RPMI7951 (cell line): Measurements from ENCODE around the gene TRIM8. TPM values are rescaled to one million over a fixed set of nuclear protein-coding genes. Genes with fewer than 3 reads are reported as not detected.
"Not testable (repeated sequence)": the region's sequence is repeated elsewhere in the genome, so short reads cannot be mapped to it uniquely, and the experiment has no call there.

ENCODE experiments used
- DNase-seq: peaks from one replicate; pipeline ENCODE4 v3.0.0-alpha.2; 2012; ENCODE audit warnings: low read depth
- total RNA-seq: library from RNA; depleted of rRNA; stranded (reverse); fragments of >200 nt; shearing (Covaris generic); gene quantifications from 2 replicates; pipeline ENCODE4 v1.2.3, GENCODE V29; 2014

Gene TRIM8
- total RNA-seq, 1 experiment from 2014 or later, result 39.3 TPM

GRCh38 chr10:102649797-102650654 lies 5.7 kb downstream of the TRIM8 start:
- DNase-seq, result no peak

DNA sequence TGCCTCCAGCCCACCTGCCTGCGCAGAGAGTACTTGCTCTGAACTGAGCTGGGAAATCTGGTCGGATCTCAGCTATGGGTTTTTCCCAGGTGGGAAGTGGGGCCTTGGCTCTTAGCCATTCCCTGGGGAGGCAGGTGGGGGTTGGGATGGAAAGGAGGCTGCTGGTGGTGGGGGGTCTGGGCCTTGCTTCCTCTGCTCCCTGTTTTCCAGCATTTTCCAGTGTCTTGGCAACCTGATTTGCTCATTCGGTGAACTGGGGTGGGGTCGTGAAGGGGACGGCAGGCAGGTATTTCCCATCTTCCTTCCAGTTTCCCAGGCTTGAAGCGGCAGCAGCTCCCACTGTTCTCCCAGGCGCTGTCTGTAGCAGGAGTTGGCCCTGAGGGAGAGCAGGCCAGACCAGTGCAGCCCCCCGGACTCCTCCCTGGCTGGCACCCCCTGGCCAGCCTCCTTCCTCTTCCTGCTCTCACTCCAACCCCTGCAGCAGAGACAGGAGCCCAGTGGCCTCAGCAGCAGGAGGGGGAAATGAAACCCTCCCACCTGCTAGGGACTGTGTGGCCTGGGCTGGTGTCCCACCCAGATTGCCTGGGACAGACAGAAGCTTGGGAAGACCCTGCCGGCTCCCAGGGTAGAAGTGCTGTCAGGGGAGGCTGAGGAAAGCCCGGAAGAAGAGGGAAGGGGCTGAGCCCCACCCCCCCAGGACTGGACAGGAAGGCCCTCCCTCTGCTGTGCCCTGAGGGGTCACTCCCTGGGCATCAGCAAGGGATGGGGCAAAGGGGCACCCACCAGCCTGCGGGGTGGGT lies 6.6 kb downstream of the TRIM8 start:
- DNase-seq, result no peak

DNA sequence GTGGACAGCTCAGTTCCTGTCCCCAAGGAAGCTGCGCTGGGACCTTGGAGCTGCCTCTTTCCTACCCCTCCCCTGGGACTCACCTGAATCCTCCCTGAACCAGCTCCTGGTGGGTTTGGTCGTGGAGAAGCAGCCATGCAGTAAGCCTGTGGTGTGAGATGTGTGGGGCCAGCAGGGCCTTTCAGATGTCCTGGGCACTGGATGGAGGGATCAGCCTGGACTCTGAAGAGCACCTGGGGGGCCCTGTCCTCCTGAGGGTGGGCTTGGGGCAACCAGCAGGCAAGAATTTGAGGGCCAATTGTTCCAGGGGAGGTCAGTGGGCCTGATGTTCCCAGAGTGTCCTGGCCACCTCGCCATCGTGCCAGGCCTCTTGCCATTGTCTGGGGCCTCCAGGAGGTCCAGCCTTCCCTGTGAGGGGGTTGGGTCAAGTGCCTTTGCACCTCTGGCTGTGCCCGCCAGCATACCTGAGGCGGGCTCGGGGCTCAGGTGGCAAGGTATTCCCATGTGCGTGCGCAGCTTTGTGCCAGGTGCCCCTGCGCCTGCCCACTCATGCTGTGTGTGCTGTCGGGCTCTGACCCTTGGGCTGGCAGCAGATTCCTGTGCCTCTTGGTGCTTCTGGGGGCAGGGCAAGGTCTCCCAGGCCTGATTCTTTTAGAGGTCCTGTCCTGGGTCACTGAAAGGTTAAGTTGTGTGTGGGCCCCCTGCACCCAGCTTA lies 7.3 kb downstream of the TRIM8 start:
- no peak for DNase-seq

DNA sequence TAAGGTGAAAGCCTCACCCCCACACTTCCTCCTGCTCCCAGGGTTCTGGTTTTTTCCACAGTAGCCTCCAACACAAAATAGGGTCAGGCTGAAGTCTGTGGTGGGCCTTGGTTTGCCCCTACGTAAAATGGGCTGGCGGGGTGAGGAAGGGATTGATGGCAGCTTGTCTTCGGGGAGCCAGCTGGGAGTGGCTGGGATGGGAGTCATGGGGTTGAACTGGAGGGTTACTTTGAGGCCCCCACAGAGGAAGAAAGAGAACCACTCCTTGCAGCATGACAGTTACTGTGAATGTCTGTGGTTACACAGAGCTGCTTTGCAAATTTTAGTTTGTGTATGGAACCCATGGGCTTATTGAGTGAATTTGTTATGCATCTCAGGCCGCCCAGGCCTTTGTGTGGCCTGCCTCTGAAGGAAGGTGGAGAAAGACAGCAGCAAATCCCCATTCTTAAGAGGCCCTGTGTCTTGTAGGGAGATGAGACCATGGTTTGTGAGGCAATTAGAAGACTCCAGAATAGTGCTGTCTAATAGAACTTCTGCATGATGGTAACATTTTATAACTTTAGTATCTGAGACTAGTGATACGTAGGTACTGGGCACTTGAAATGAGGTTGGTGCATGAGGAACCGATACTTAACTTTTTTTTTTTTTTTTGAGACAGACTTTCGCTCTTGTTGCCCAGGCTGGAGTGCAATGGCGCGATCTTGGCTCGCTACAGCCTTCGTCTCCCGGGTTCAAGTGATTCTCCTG lies 8.1 kb downstream of the TRIM8 start:
- DNase-seq, result no peak

DNA sequence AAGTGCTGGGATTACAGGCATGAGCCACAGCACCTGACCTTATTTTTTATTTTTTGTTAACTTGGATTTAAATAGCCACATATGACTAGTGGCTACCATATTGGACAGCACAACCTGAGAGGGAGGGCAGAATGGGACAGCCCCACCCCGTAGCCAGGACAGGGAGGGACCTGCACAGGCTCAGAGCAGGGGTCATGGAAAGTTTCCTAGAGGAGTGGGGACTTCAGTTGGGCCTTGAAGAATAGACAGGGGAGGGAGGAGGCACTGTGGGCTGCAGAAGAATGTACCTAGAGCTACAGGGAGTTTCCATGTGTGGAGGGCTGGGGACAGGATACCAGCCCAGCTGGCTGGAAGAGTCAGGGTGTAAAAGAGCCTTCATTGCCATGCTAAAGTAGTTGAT lies 8.8 kb downstream of the TRIM8 start:
- no peak for DNase-seq

- DNase-seq, result no peak
Measured at GRCh38 chr10:102654566-102654965, 10.3 kb downstream of the TRIM8 start.

GRCh38 chr10:102654969-102655368 lies 10.7 kb downstream of the TRIM8 start:
- no peak for DNase-seq

GRCh38 chr10:102656026-102656425 lies 11.7 kb downstream of the TRIM8 start:
- DNase-seq, result no peak

DNA sequence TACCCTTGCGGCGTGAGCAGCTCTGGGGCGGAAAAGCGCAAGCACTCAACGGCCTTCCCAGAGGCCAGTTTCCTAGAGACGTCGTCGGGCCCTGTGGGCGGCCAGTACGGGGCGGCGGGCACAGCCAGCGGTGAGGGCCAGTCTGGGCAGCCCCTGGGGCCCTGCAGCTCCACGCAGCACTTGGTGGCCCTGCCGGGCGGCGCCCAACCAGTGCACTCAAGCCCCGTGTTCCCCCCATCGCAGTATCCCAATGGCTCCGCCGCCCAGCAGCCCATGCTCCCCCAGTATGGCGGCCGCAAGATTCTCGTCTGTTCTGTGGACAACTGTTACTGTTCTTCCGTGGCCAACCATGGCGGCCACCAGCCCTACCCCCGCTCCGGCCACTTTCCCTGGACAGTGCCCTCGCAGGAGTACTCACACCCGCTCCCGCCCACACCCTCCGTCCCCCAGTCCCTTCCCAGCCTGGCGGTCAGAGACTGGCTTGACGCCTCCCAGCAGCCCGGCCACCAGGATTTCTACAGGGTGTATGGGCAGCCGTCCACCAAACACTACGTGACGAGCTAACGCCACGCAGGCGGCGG lies 12.6 kb downstream of the TRIM8 start:
- no peak for DNase-seq

DNA sequence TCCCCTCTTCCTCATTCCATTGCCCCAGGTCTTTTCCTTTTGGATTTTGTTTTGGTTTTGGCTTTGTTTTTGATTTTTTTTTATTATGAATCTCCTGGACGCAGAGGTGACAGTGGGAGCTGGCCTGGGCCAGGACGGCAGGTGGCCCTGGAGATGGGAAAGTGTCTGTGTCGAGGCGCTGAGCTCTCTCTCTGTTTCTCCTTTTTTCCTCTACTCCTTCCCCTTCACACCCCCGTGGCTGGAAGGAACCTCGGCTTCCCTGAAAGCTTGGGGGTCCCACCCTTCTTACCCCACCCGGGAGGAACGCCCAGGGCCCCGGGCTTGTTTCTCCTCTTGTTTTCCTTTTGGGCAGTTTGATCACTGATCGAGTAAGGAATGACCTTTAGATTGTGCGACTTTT lies 13.2 kb downstream of the TRIM8 start:
- DNase-seq, result no peak

- DNase-seq, result no peak
Measured at GRCh38 chr10:102657984-102658724, 13.9 kb downstream of the TRIM8 start.

DNA sequence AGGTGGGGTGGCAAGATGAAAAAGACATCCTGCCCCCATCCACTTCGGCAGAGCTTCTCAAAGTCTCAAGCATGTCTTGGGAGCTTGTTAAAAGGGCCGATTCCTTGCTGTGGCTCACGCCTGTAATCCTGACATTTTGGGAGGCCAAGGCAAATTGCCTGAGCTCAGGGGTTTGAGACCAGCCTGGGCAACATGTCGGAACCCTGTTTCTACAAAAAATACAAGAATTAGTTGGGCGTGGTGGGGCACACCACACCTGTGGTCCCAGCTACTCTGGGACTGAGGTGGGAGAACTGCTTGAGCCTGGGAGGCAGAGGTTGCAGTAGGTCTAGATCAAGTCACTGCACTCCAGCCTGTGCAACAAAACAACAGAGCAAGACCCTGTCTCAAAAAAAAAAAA lies 14.5 kb downstream of the TRIM8 start:
- DNase-seq, result no peak

DNA sequence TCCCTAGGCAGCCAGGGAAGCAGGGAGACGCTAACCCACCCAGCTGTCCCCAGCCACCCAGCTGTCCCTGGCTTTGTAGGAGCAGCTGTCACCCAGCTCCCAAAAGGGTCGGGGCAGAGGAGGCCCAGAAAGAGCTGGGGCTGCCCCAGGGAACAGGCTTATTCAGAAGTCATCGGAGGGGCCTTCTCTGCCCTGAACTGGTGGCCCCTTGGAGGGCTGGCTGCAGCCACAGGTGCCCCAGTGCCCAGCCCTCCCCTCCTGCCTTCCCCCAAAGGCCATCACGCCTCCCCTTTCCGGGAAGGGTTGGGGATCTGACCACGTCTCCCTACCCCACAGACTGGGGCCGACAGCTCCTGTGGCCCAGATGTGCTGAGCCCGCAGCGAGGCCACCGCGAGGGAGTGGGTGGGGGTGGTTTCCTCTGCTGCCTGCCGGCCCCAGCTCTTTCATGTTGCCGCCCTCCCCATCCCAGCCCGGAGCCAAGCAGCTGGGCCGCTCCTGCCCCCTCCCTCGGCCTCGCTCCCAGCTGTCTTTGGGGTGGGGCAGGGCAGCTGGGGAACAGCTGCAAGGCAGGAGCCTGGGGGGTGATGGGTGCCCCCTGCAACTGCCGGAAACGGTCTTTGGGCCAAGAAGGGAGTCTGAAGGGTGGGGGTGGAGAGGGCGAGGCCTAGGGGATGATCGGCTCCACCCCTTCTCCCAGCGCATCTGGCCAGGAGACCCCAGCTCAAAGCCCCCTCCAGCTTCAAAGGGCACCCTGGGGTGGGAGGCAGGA lies 16.8 kb downstream of the TRIM8 start:
- peak; percentile 89 for DNase-seq

- no peak for DNase-seq
Measured at GRCh38 chr10:102661658-102662028, 17.4 kb downstream of the TRIM8 start.

- DNase-seq, result peak; percentile 15
Measured at GRCh38 chr10:102665904-102666509, 21.7 kb downstream of the TRIM8 start.

GRCh38 chr10:102667411-102667810 lies 23.1 kb downstream of the TRIM8 start:
- not testable (repeated sequence) for DNase-seq

- DNase-seq, result no peak
Measured at GRCh38 chr10:102668326-102669107, 24.2 kb downstream of the TRIM8 start.
